ENCODE data around the gene QTRT2.

QTRT2 gene

GRCh38 chr3:114079761-114080160, 23.2 kb downstream of the QTRT2 start:
- DNase-seq, result no peak

- no peak for DNase-seq
These were observed 23.7 kb downstream of the QTRT2 start for GRCh38 chr3:114080201-114080600.

GRCh38 chr3:114081037-114081436, 24.5 kb downstream of the QTRT2 start:
- no peak for DNase-seq

- DNase-seq, result no peak
These were observed 26.6 kb downstream of the QTRT2 start for GRCh38 chr3:114083112-114083511.

- no peak for DNase-seq
These were observed 29.8 kb downstream of the QTRT2 start for GRCh38 chr3:114086356-114086755.

GRCh38 chr3:114089675-114090074, 33.1 kb downstream of the QTRT2 start:
- no peak for DNase-seq

GRCh38 chr3:114092151-114093015, 35.8 kb downstream of the QTRT2 start:
- DNase-seq, result no peak

- no peak for DNase-seq
These were observed 36.5 kb downstream of the QTRT2 start for GRCh38 chr3:114093016-114093380.

GRCh38 chr3:114093596-114093995, 37.1 kb downstream of the QTRT2 start:
- peak; percentile 29 for DNase-seq

- DNase-seq, result no peak
These were observed 39.3 kb downstream of the QTRT2 start for GRCh38 chr3:114095796-114096195.

- DNase-seq, result peak; percentile 4
These were observed 44.6 kb downstream of the QTRT2 start for GRCh38 chr3:114101101-114101500.

GRCh38 chr3:114103181-114103580, 46.6 kb downstream of the QTRT2 start:
- no peak for DNase-seq

- DNase-seq, result no peak
These were observed 47.3 kb downstream of the QTRT2 start for GRCh38 chr3:114103858-114104257.

GRCh38 chr3:114104414-114104813, 47.9 kb downstream of the QTRT2 start:
- no peak for DNase-seq

GRCh38 chr3:114108137-114108536, 51.6 kb downstream of the QTRT2 start:
- DNase-seq, result peak; percentile 37

- no peak for DNase-seq
These were observed 53.9 kb downstream of the QTRT2 start for GRCh38 chr3:114110439-114110838.

- DNase-seq, result no peak
These were observed 54.7 kb downstream of the QTRT2 start for GRCh38 chr3:114111060-114111770.

GRCh38 chr3:114112696-114113095, 56.2 kb downstream of the QTRT2 start:
- no peak for DNase-seq

- DNase-seq, result no peak
These were observed 58.2 kb downstream of the QTRT2 start for GRCh38 chr3:114114719-114115118.

- DNase-seq, result no peak
These were observed 58.6 kb downstream of the QTRT2 start for GRCh38 chr3:114115143-114115542.

- DNase-seq, result no peak
These were observed 63.2 kb downstream of the QTRT2 start for GRCh38 chr3:114119776-114120175.

- DNase-seq, result no peak
These were observed 63.7 kb downstream of the QTRT2 start for GRCh38 chr3:114120211-114120610.

GRCh38 chr3:114122027-114122709, 65.6 kb downstream of the QTRT2 start:
- DNase-seq, result peak; percentile 7

- DNase-seq, result no peak
These were observed 69.9 kb downstream of the QTRT2 start for GRCh38 chr3:114126461-114126860.

All from NCI-H69 (cell line).